AG09309 (cell line): ENCODE data around the gene GPATCH1.

Source experiments
- DNase-seq: peaks from one replicate; pipeline ENCODE4 v3.0.0-alpha.2; 2010; ENCODE audit warnings: low read depth
- H3K4me3 ChIP-seq: 2 replicates; pipeline ENCODE4 v1.5.1; 2011; ENCODE audit warnings: mild to moderate bottlenecking, low read depth, low read length, moderate library complexity; ENCODE audit not compliant: control insufficient read depth
- CTCF ChIP-seq: IDR thresholded peaks from 2 replicates; pipeline ENCODE4 v1.5.1; 2011; ENCODE audit warnings: mild to moderate bottlenecking, low read depth, low read length, inconsistent platforms; ENCODE audit not compliant: insufficient read depth, control insufficient read depth; ENCODE audit errors: missing control alignments

The GPATCH1 gene

GRCh38 chr19:33086955-33087354 lies 6.0 kb downstream of the GPATCH1 start:
- H3K4me3 ChIP-seq = no peak overlapping the region
- no peak for TF ChIP-seq CTCF
- DNase-seq = no peak

- no peak for DNase-seq
- TF ChIP-seq CTCF = no peak
- no peak overlapping the region for H3K4me3 ChIP-seq
Measured at GRCh38 chr19:33089010-33089409, 8.0 kb downstream of the GPATCH1 start.

- DNase-seq = no peak
- no peak for TF ChIP-seq CTCF
- H3K4me3 ChIP-seq = no peak overlapping the region
Measured at GRCh38 chr19:33090179-33090578, 9.2 kb downstream of the GPATCH1 start.

- DNase-seq = no peak
- no peak for TF ChIP-seq CTCF
- no peak overlapping the region for H3K4me3 ChIP-seq
Measured at GRCh38 chr19:33093420-33094210, 12.6 kb downstream of the GPATCH1 start.

- DNase-seq = no peak
- H3K4me3 ChIP-seq = no peak overlapping the region
- no peak for TF ChIP-seq CTCF
Measured at GRCh38 chr19:33094436-33095067, 13.6 kb downstream of the GPATCH1 start.

GRCh38 chr19:33096005-33096404 lies 15.0 kb downstream of the GPATCH1 start:
- H3K4me3 ChIP-seq = no peak overlapping the region
- TF ChIP-seq CTCF = no peak
- DNase-seq = no peak
